Common myeloid progenitor, CD34-positive (primary cell): Measurements from ENCODE around the gene ZBTB3.
"Not testable (repeated sequence)": the region's sequence is repeated elsewhere in the genome, so short reads cannot be mapped to it uniquely, and the experiment has no call there.

Experiments
- CTCF ChIA-PET: fragments of 350-600 bp; sonication (Branson Sonifier 250); formaldehyde crosslinking; loops from one replicate; lab custom pipeline; 2021; ENCODE audit warnings: antibody characterized with exemption; lab: Charles Lee
- POLR2A ChIA-PET: fragments of 350-600 bp; sonication (Branson Sonifier 250); formaldehyde crosslinking; loops from one replicate; lab custom pipeline; 2021; ENCODE audit warnings: antibody characterized with exemption; lab: Charles Lee
- DNase-seq, 3 donors: peaks; one replicate each; pipeline versions ENCODE4 v3.0.0 to v3.0.0-alpha.2; 2013
- H3K27ac ChIP-seq, 2 experiments: 1 replicate in 1 of 2; 2 replicates in 1 of 2; pipeline ENCODE4 v1.7.0; 2013; ENCODE audit warnings: inconsistent platforms in 2 of 2, low read length in 2 of 2, mild to moderate bottlenecking in 2 of 2, low read depth in 1 of 2, moderate library complexity in 1 of 2; ENCODE audit not compliant: severe bottlenecking in 2 of 2, insufficient read depth in 1 of 2, poor library complexity in 1 of 2
- H3K27me3 ChIP-seq, 5 experiments: replicated peaks in 2 of 5; 1 replicate in 3 of 5; 2 replicates in 2 of 5; pipeline versions ENCODE4 v1.6.1 to v1.7.0; 2013; ENCODE audit warnings: low read length in 4 of 5, mild to moderate bottlenecking in 2 of 5, moderate library complexity in 2 of 5, inconsistent platforms in 1 of 5; ENCODE audit not compliant: insufficient read depth in 5 of 5, control insufficient read depth in 4 of 5
- H3K36me3 ChIP-seq, 4 experiments: 1 replicate in 2 of 4; 2 replicates in 2 of 4; pipeline versions ENCODE4 v1.6.1 to v1.7.0; 2013; ENCODE audit warnings: low read length in 3 of 4, control low read depth in 1 of 4, mild to moderate bottlenecking in 1 of 4; ENCODE audit not compliant: control insufficient read depth in 4 of 4, insufficient read depth in 4 of 4
- H3K4me1 ChIP-seq, 4 experiments: 1 replicate in 3 of 4; 2 replicates in 1 of 4; pipeline versions ENCODE4 v1.6.1 to v1.7.1; 2013; ENCODE audit warnings: low read length in 3 of 4, mild to moderate bottlenecking in 3 of 4, control low read depth in 1 of 4, inconsistent platforms in 1 of 4, moderate library complexity in 1 of 4; ENCODE audit not compliant: control insufficient read depth in 4 of 4, insufficient read depth in 4 of 4; ENCODE audit errors: control extremely low read depth in 1 of 4
- H3K4me3 ChIP-seq, 7 experiments: 1 replicate in 4 of 7; 2 replicates in 3 of 7; pipeline versions ENCODE4 v1.5.1 to v1.7.0; 2013; ENCODE audit warnings: mild to moderate bottlenecking in 7 of 7, low read length in 6 of 7, moderate library complexity in 6 of 7, inconsistent platforms in 2 of 7, low read depth in 2 of 7, control low read depth in 1 of 7; ENCODE audit not compliant: insufficient read depth in 4 of 7, control insufficient read depth in 1 of 7; ENCODE audit errors: extremely low read depth in 1 of 7
- H3K9me3 ChIP-seq, 5 experiments: 1 replicate in 4 of 5; 2 replicates in 1 of 5; pipeline versions ENCODE4 v1.6.1 to v1.7.1; 2013; ENCODE audit warnings: low read length in 4 of 5, mild to moderate bottlenecking in 2 of 5, inconsistent platforms in 1 of 5, low read depth in 1 of 5, moderate library complexity in 1 of 5; ENCODE audit not compliant: control insufficient read depth in 4 of 5, insufficient read depth in 2 of 5; ENCODE audit errors: control extremely low read depth in 1 of 5
- WGBS: methylation state at CpG from one replicate; pipeline ENCODE4 v1.1.5; 2013; ENCODE audit not compliant: insufficient coverage; 5-methylcytosine and 5-hydroxymethylcytosine counted together

ZBTB3 gene

GRCh38 chr11:62749931-62750330, 4.0 kb downstream of the ZBTB3 start:
- peaks cover 4 to 22% (median 15%) of the 10 kb centered on the region in 4 experiments for H3K4me1 ChIP-seq
- CTCF ChIA-PET, H3K27me3 ChIP-seq, H3K9me3 ChIP-seq, H3K4me3 ChIP-seq, POLR2A ChIA-PET, DNase-seq, H3K27ac ChIP-seq: not testable (repeated sequence)
- 100% methylated on average over 3 of the region's 5 CpGs for WGBS
- H3K36me3 ChIP-seq: peaks cover 0 to 18% (median 9%) of the 10 kb centered on the region in 4 experiments

GRCh38 chr11:62747475-62748160, 6.3 kb downstream of the ZBTB3 start:
- Histone ChIP-seq H3K27ac (no peak overlapping the region), H3K4me1 (peaks cover 0 to 8% (median 4%) of the 10 kb centered on the region in 4 experiments), H3K4me3 (no peak overlapping the region), H3K36me3 (peaks cover 0 to 12% (median 6%) of the 10 kb centered on the region in 4 experiments), H3K9me3 (no peaks in the 10 kb centered on the region), H3K27me3 (no peaks in the 10 kb centered on the region)
- ChIA-PET CTCF (interaction anchor here (0.6 to 1.5 kb wide), 6 partner anchors 9 to 95 kb away, joined by 3 to 7 read pairs (median 4); no protein-coding TSS in a partner anchor), POLR2A (no interaction called here)
- DNase-seq: no peak
- WGBS: 94% methylated on average over 6 of the region's 9 CpGs

- Histone ChIP-seq H3K36me3 (peaks cover 10 to 66% (median 33%) of the 10 kb centered on the region in 4 experiments), H3K27me3 (no peaks in the 10 kb centered on the region), H3K9me3 (no peaks in the 10 kb centered on the region), H3K4me1 (no peaks in the 10 kb centered on the region), H3K27ac (no peak overlapping the region), H3K4me3 (no peak overlapping the region)
- ChIA-PET CTCF (interaction anchor here (1.0 to 1.9 kb wide), 3 partner anchors 16 to 32 kb away, joined by 3 to 5 read pairs (median 3); partner anchors contain the start of gene ZBTB3), POLR2A (no interaction called here)
- no peak for DNase-seq
These were observed 16.8 kb downstream of the ZBTB3 start for GRCh38 chr11:62737196-62737595.

GRCh38 chr11:62732830-62733229, 21.1 kb downstream of the ZBTB3 start:
- Histone ChIP-seq H3K27me3 (no peaks in the 10 kb centered on the region), H3K27ac (no peak overlapping the region), H3K4me1 (peaks cover 7 to 24% (median 19%) of the 10 kb centered on the region in 4 experiments), H3K4me3 (no peak overlapping the region), H3K36me3 (peaks cover 4 to 36% (median 19%) of the 10 kb centered on the region in 4 experiments), H3K9me3 (no peaks in the 10 kb centered on the region)
- ChIA-PET CTCF (interaction anchor here (0.7 to 5.4 kb wide), 3 partner anchors 13 to 55 kb away, joined by 3 to 22 read pairs (median 4); partner anchors contain the start of gene TMEM179B), POLR2A (no interaction called here)
- peak; percentile 50 to 72 (median 69) for DNase-seq
- 100% methylated on average over 2 of the region's 2 CpGs for WGBS

GRCh38 chr11:62730076-62730475, 23.9 kb downstream of the ZBTB3 start:
- CTCF ChIA-PET: interaction anchor here (0.7 to 5.4 kb wide), 7 partner anchors 12 to 145 kb away, joined by 3 to 22 read pairs (median 6); partner anchors contain the start of genes TMEM179B, WDR74 and ZBTB3
- H3K36me3 ChIP-seq: peaks cover 0 to 21% (median 10%) of the 10 kb centered on the region in 4 experiments
- 98% methylated on average over 9 of the region's 14 CpGs for WGBS
- peak overlapping the region in 4 of 7 experiments; percentile 24 to 100 (median 84) for H3K4me3 ChIP-seq
- peak overlapping the region in 1 of 2 experiments; percentile 43 for H3K27ac ChIP-seq
- H3K27me3 ChIP-seq, DNase-seq, H3K9me3 ChIP-seq: not testable (repeated sequence)
- POLR2A ChIA-PET: interaction anchor here (1.4 kb wide), 1 partner anchor 24 kb away, joined by 3 read pairs; the partner anchor contains the start of gene ZBTB3
- H3K4me1 ChIP-seq: peaks cover 15 to 36% (median 31%) of the 10 kb centered on the region in 4 experiments

- POLR2A ChIA-PET: interaction anchor here (0.7 to 3.8 kb wide), 14 partner anchors 19 to 176 kb away, joined by 3 to 22 read pairs (median 4); partner anchors contain the start of genes INTS5, LBHD1, NXF1 and POLR2G
- H3K4me3 ChIP-seq: peak within 1 kb of the TSS; percentile 83 to 100 (median 89)
- no peaks in the 10 kb centered on the region for H3K27me3 ChIP-seq
- CTCF ChIA-PET: interaction anchor here (0.6 to 5.4 kb wide), 4 partner anchors 38 to 159 kb away, joined by 3 to 22 read pairs (median 3); partner anchors contain the start of gene TMEM179B
- H3K27ac ChIP-seq: peak within 1 kb of the TSS; percentile 84 to 95
- peaks cover 23 to 47% (median 41%) of the 10 kb centered on the region in 4 experiments for H3K4me1 ChIP-seq
- DNase-seq: peak; percentile 87 to 94 (median 92)
- no peaks in the 10 kb centered on the region for H3K9me3 ChIP-seq
- WGBS: 1% methylated on average over 15 of the region's 29 CpGs
- H3K36me3 ChIP-seq: peaks cover 2 to 32% (median 12%) of the 10 kb centered on the region in 4 experiments
These were observed 25.6 kb downstream of the ZBTB3 start, which contains the start of gene TTC9C for GRCh38 chr11:62728171-62728988. Gene TTC9C, plus strand, starts transcription at chr11:62728486. Its CDS starts 363 bp downstream, at chr11:62728849.
